H9 (cell line): ENCODE measurements around the gene KLF15. TPM values are rescaled to one million over a fixed set of nuclear protein-coding genes. Genes with fewer than 3 reads are reported as not detected.

ENCODE experiments used
- DNase-seq: peaks from one replicate; pipeline ENCODE4 v3.0.0-alpha.2; 2017
- H2AFZ ChIP-seq: one replicate; pipeline ENCODE4 v1.6.1; 2013; ENCODE audit warnings: mild to moderate bottlenecking, low read length, control low read depth, moderate library complexity
- H2AK5ac ChIP-seq: 2 replicates; pipeline ENCODE4 v1.6.1; 2013; ENCODE audit warnings: low read length, control low read depth, mixed read lengths; ENCODE audit not compliant: insufficient read length
- H2BK120ac ChIP-seq: one replicate; pipeline ENCODE4 v1.6.1; 2013; ENCODE audit warnings: low read depth, mild to moderate bottlenecking, low read length, control low read depth, inconsistent platforms; ENCODE audit not compliant: poor library complexity, severe bottlenecking
- H2BK12ac ChIP-seq: 2 replicates; pipeline ENCODE4 v1.6.1; 2013; ENCODE audit warnings: low read length, control low read depth, mixed read lengths, low read depth; ENCODE audit not compliant: insufficient read length
- H2BK15ac ChIP-seq: 2 replicates; pipeline ENCODE4 v1.6.1; 2013; ENCODE audit warnings: low read depth, low read length, control low read depth
- H2BK20ac ChIP-seq: one replicate; pipeline ENCODE4 v1.6.1; 2013; ENCODE audit warnings: low read depth, mild to moderate bottlenecking, low read length, control low read depth, inconsistent platforms; ENCODE audit not compliant: poor library complexity, severe bottlenecking
- H2BK5ac ChIP-seq: 2 replicates; pipeline ENCODE4 v1.6.1; 2013; ENCODE audit warnings: low read length, control low read depth, mixed read lengths; ENCODE audit not compliant: insufficient read length
- H3K14ac ChIP-seq: 2 replicates; pipeline ENCODE4 v1.6.1; 2013; ENCODE audit warnings: low read length, control low read depth; ENCODE audit not compliant: insufficient read depth
- H3K18ac ChIP-seq: 2 replicates; pipeline ENCODE4 v1.6.1; 2013; ENCODE audit warnings: low read depth, mild to moderate bottlenecking, mixed read lengths, low read length, control low read depth; ENCODE audit not compliant: insufficient read length
- H3K23ac ChIP-seq: 2 replicates; pipeline ENCODE4 v1.6.1; 2013; ENCODE audit warnings: low read length, control low read depth, mixed read lengths, low read depth; ENCODE audit not compliant: insufficient read length
- H3K23me2 ChIP-seq: 2 replicates; pipeline ENCODE4 v1.6.1; 2013; ENCODE audit warnings: low read depth, mild to moderate bottlenecking, mixed read lengths, low read length, control low read depth; ENCODE audit not compliant: insufficient read length, poor library complexity, severe bottlenecking
- H3K27ac ChIP-seq: 2 replicates; pipeline ENCODE4 v1.5.1; 2013; ENCODE audit warnings: low read length, control low read depth, mixed read lengths, low read depth; ENCODE audit not compliant: insufficient read length
- H3K27me3 ChIP-seq: 2 replicates; pipeline ENCODE4 v1.6.1; 2013; ENCODE audit warnings: low read length, control low read depth, inconsistent platforms; ENCODE audit not compliant: insufficient read depth
- H3K4ac ChIP-seq: 2 replicates; pipeline ENCODE4 v1.6.1; 2013; ENCODE audit warnings: low read depth, mild to moderate bottlenecking, control low read depth, inconsistent platforms, low read length, moderate library complexity
- H3K4me1 ChIP-seq: 2 replicates; pipeline ENCODE4 v1.6.1; 2013; ENCODE audit warnings: low read length, control low read depth, inconsistent platforms; ENCODE audit not compliant: insufficient read depth
- H3K4me2 ChIP-seq: 2 replicates; pipeline ENCODE4 v1.6.1; 2013; ENCODE audit warnings: low read length, control low read depth, mixed read lengths; ENCODE audit not compliant: insufficient read length, insufficient read depth
- H3K56ac ChIP-seq: 2 replicates; pipeline ENCODE4 v1.6.1; 2013; ENCODE audit warnings: low read depth, mild to moderate bottlenecking, mixed read lengths, low read length, control low read depth; ENCODE audit not compliant: insufficient read length
- H3K79me1 ChIP-seq: 2 replicates; pipeline ENCODE4 v1.6.1; 2013; ENCODE audit warnings: low read depth, mild to moderate bottlenecking, moderate library complexity, low read length, control low read depth, inconsistent platforms; ENCODE audit not compliant: insufficient read depth, poor library complexity, severe bottlenecking
- H3K79me2 ChIP-seq: 2 replicates; pipeline ENCODE4 v1.6.1; 2013; ENCODE audit warnings: low read length, control low read depth, inconsistent platforms; ENCODE audit not compliant: insufficient read depth
- H3K9ac ChIP-seq: 2 replicates; pipeline ENCODE4 v1.6.1; 2013; ENCODE audit warnings: low read length, control low read depth, mixed read lengths; ENCODE audit not compliant: insufficient read length; ENCODE audit errors: extremely low read depth
- H3K9me3 ChIP-seq: one replicate; pipeline ENCODE4 v1.6.1; 2013; ENCODE audit warnings: low read depth, low read length, inconsistent platforms; ENCODE audit not compliant: control insufficient read depth
- H3T11ph ChIP-seq: one replicate; pipeline ENCODE4 v1.6.1; 2013; ENCODE audit warnings: mild to moderate bottlenecking, low read length, control low read depth, inconsistent platforms
- H4K20me1 ChIP-seq: one replicate; pipeline ENCODE4 v1.6.1; 2013; ENCODE audit not compliant: control insufficient read depth, insufficient read length, insufficient read depth
- H4K5ac ChIP-seq: 2 replicates; pipeline ENCODE4 v1.6.1; 2013; ENCODE audit warnings: low read depth, mild to moderate bottlenecking, mixed read lengths, low read length, control low read depth; ENCODE audit not compliant: insufficient read length
- H4K8ac ChIP-seq: replicated peaks from 2 replicates; pipeline ENCODE4 v1.6.1; 2013; ENCODE audit warnings: low read length, control low read depth, mixed read lengths, low read depth; ENCODE audit not compliant: insufficient read length
- H4K91ac ChIP-seq: 2 replicates; pipeline ENCODE4 v1.6.1; 2013; ENCODE audit warnings: low read depth, mild to moderate bottlenecking, moderate library complexity, mixed read lengths, low read length, control low read depth; ENCODE audit not compliant: insufficient read length
- H3K27ac Mint-ChIP-seq, 3 experiments: 2 replicates in 2 of 3; 3 replicates in 1 of 3; pipeline ENCODE4 v1.8.0; 2020 to 2021; ENCODE audit warnings: mixed read lengths in 3 of 3, mild to moderate bottlenecking in 1 of 3, moderate library complexity in 1 of 3
- H3K27me3 Mint-ChIP-seq: 2 replicates; pipeline ENCODE4 v1.8.0; 2021; ENCODE audit warnings: low read depth, mild to moderate bottlenecking, moderate library complexity, mixed read lengths
- H3K36me3 Mint-ChIP-seq, 3 experiments: 2 replicates in 2 of 3; 3 replicates in 1 of 3; pipeline ENCODE4 v1.8.0; 2020 to 2021; ENCODE audit warnings: low read depth in 3 of 3, mixed read lengths in 3 of 3; ENCODE audit not compliant: insufficient read depth in 1 of 3
- H3K4me1 Mint-ChIP-seq, 2 experiments: 2 replicates each; pipeline ENCODE4 v1.8.0; 2020; ENCODE audit warnings: mixed read lengths in 2 of 2
- H3K4me3 Mint-ChIP-seq, 2 experiments: 2 replicates in 1 of 2; 3 replicates in 1 of 2; pipeline ENCODE4 v1.8.0; 2020 to 2021; ENCODE audit warnings: mild to moderate bottlenecking in 2 of 2, mixed read lengths in 2 of 2, moderate library complexity in 1 of 2
- H3K9me3 Mint-ChIP-seq, 2 experiments: 2 replicates in 1 of 2; 3 replicates in 1 of 2; pipeline ENCODE4 v1.8.0; 2020; ENCODE audit warnings: mild to moderate bottlenecking in 2 of 2, mixed read lengths in 2 of 2, moderate library complexity in 1 of 2
- WGBS: extraction: QIAGEN DNeasy Blood & Tissue Kit; methylation state at CpG from one replicate; pipeline ENCODE4 v1.1.7; 2013; ENCODE audit warnings: missing lambda C conversion rate, low lambda C conversion rate, mixed read lengths; ENCODE audit not compliant: insufficient read length; ENCODE audit errors: extremely low coverage; 5-methylcytosine and 5-hydroxymethylcytosine counted together
- total RNA-seq: library from RNA; stranded (reverse); gene quantifications from 2 replicates; pipeline ENCODE4 v1.2.1, GENCODE V29; 2021
- TF ChIP-seq, protein P1 (sequence below): fragments of 200-600 bp; sonication (generic); conservative IDR thresholded peaks from 3 replicates; pipeline ENCODE4 v1.8.0; 2021; ENCODE audit warnings: antibody characterized with exemption, mild to moderate bottlenecking

The KLF15 gene
- total RNA-seq, 1 experiment from 2014 or later: 10.8 TPM

DNA sequence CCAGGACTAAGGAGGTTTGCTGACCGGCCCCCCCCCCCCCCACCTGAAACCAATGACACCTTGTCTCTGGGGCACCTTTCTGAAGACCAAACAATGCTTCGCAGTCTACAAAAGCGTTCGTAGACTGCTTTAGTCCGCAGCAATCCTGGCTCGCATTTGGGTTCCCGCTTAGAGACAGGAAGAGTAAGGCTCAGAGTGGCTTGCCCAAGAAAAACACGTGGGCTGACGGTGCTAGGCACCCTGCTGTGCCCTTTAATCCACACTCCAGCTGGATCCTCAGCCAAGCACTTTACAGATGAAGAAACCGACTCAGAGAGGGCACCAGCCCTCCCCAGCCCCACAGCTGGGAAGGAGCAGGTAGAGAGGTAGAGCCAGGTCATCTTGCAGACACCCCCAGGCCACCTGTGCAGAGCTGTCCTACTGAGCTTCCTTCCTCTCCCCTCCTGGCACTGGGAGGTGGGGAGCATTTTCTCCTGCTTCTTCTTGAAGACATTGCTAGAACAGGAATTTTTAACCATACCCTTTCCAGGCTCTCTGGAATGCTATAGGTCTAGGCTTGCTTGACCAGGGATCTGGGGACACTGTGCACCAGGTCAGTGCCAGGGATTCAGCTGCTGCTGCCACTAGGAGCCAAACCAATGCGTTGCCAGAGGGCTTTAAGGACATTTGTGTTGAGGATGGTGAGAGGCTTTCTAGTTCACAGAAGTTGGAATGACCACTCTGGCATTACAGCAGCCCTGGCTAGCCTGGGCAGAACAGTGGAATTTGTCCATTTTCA lies 1.0 kb upstream of the KLF15 start:
- Histone ChIP-seq H3K27ac (no peak overlapping the region), H2BK5ac (no peak overlapping the region), H3K23ac (no peak overlapping the region), H3K14ac (no peak overlapping the region), H2AK5ac (no peak overlapping the region), H4K20me1 (no peaks in the 10 kb centered on the region), H3K79me2 (no peaks in the 10 kb centered on the region), H3K18ac (no peak overlapping the region), H3K4ac (no peak overlapping the region), H2AFZ (no peak overlapping the region), H2BK120ac (no peak overlapping the region), H2BK20ac (no peak overlapping the region), H2BK12ac (no peak overlapping the region), H3K56ac (no peak overlapping the region), H3K9ac (no peak overlapping the region), H3K79me1 (no peaks in the 10 kb centered on the region), H3K4me2 (peak overlapping the region; percentile 79), H4K91ac (no peak overlapping the region), H2BK15ac (no peak overlapping the region), H4K8ac (no peak overlapping the region), H4K5ac (no peak overlapping the region), H3K4me1 (peaks cover 4% of the 10 kb centered on the region; the same call in 1 of the 2 replicates), H3T11ph (no peak overlapping the region), H3K9me3 (no peaks in the 10 kb centered on the region), H3K27me3 (no peaks in the 10 kb centered on the region; the same call in 1 of the 2 replicates), H3K23me2 (peaks cover 10% of the 10 kb centered on the region)
- peak overlapping the region in 1 of 3 experiments; percentile 87; a peak in 1 of 7 replicates for H3K27ac Mint-ChIP-seq
- peaks cover 31% of the 10 kb centered on the region for H3K27me3 Mint-ChIP-seq
- peak overlapping the region; percentile 71 to 84 for H3K4me3 Mint-ChIP-seq
- no peaks in the 10 kb centered on the region for H3K36me3 Mint-ChIP-seq
- DNase-seq: peak; percentile 81
- TF ChIP-seq, protein P1, sequence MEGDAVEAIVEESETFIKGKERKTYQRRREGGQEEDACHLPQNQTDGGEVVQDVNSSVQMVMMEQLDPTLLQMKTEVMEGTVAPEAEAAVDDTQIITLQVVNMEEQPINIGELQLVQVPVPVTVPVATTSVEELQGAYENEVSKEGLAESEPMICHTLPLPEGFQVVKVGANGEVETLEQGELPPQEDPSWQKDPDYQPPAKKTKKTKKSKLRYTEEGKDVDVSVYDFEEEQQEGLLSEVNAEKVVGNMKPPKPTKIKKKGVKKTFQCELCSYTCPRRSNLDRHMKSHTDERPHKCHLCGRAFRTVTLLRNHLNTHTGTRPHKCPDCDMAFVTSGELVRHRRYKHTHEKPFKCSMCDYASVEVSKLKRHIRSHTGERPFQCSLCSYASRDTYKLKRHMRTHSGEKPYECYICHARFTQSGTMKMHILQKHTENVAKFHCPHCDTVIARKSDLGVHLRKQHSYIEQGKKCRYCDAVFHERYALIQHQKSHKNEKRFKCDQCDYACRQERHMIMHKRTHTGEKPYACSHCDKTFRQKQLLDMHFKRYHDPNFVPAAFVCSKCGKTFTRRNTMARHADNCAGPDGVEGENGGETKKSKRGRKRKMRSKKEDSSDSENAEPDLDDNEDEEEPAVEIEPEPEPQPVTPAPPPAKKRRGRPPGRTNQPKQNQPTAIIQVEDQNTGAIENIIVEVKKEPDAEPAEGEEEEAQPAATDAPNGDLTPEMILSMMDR: no peak
- H3K4me1 Mint-ChIP-seq: peaks cover 32 to 39% of the 10 kb centered on the region in 2 experiments
- no CpG with 5 or more reads among the region's 11 CpGs for WGBS
- no peaks in the 10 kb centered on the region for H3K9me3 Mint-ChIP-seq
